Activated naive CD4-positive, alpha-beta T cell treated with anti-CD3 and anti-CD28 coated beads, Interleukin-2, amount 50 U/mL, for 24 hours (primary cell): ENCODE results near the gene MYL10.
"Not testable (repeated sequence)": the region's sequence is repeated elsewhere in the genome, so short reads cannot be mapped to it uniquely, and the experiment has no call there.

ENCODE experiments used
- H3K27ac Mint-ChIP-seq: one replicate; pipeline ENCODE4 v1.8.0; 2021; ENCODE audit warnings: mild to moderate bottlenecking, mixed read lengths
- H3K27me3 Mint-ChIP-seq: one replicate; pipeline ENCODE4 v1.8.0; 2021; ENCODE audit warnings: mixed read lengths
- H3K36me3 Mint-ChIP-seq: one replicate; pipeline ENCODE4 v1.8.0; 2021; ENCODE audit warnings: mixed read lengths
- H3K4me1 Mint-ChIP-seq: one replicate; pipeline ENCODE4 v1.8.0; 2021; ENCODE audit warnings: mixed read lengths
- H3K4me3 Mint-ChIP-seq: one replicate; pipeline ENCODE4 v1.8.0; 2021; ENCODE audit warnings: mild to moderate bottlenecking, mixed read lengths
- H3K9me3 Mint-ChIP-seq: one replicate; pipeline ENCODE4 v1.8.0; 2021; ENCODE audit warnings: mixed read lengths

Gene MYL10

DNA sequence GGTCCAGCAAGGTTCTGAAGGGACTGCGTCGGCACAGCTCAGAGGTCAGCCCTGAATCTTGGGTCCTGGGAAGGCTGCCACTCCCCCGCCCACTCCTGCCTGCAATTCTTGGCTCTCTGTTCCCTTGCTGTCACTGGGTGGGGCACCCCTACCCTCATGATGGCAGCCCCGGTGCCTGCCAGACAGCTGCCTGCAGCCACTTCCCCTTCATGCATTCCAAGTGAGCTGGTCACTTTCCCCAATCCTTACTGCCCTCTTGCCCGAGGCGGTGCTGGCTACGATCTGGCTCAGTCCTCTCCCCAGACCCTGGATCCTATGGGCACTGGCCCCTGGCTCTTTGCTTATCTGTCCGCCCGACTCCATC, 14.2 kb downstream of the MYL10 start:
- no peak overlapping the region for H3K27ac Mint-ChIP-seq
- H3K27me3 Mint-ChIP-seq, result peaks cover 3% of the 10 kb centered on the region
- no peaks in the 10 kb centered on the region for H3K4me1 Mint-ChIP-seq
- H3K4me3 Mint-ChIP-seq, result no peak overlapping the region
- no peaks in the 10 kb centered on the region for H3K36me3 Mint-ChIP-seq
- no peaks in the 10 kb centered on the region for H3K9me3 Mint-ChIP-seq

DNA sequence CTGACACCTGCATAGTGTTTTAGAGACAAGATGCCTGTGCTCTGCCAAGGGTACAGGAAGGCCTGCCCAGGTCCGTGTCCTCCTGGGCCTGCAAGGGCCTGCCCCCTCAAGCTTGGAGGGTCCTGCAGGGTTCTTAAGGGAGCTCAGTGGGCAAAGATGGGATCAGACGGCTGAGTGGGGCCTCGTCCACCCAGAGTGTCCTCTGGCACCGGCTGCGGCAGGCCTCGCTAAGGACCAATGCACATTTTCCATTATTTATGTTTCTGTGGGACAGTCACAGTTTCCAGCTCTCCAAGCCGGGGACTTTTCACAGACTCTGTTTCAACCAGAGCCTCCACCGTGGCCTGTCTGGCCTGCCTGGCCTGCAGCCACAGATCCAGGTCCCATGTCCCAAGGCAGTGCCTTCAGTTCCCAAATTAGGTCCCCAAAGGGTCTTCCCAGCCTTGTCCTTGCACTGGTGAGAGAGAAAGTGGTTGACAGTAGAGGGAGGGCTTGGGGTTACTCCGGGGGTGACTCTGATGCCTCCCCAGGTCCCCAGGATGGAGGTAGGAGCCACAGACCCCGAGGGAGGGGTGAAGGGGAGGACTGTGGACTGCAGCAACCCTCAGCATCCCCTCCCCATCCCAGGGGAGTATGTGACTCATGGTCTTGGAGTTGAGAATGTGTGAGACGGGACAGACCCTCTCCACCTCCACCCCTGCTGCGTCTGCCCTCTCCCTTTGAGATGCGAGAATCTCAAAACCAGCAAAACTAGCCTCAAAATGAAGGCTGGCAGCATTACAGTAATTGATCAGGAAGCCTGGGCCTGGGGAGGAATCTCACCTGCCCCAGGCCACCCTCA, 14.8 kb downstream of the MYL10 start:
- no peaks in the 10 kb centered on the region for H3K4me1 Mint-ChIP-seq
- H3K36me3 Mint-ChIP-seq, result no peaks in the 10 kb centered on the region
- H3K9me3 Mint-ChIP-seq, result no peaks in the 10 kb centered on the region
- peaks cover 3% of the 10 kb centered on the region for H3K27me3 Mint-ChIP-seq
- H3K27ac Mint-ChIP-seq, result no peak overlapping the region
- no peak overlapping the region for H3K4me3 Mint-ChIP-seq

DNA sequence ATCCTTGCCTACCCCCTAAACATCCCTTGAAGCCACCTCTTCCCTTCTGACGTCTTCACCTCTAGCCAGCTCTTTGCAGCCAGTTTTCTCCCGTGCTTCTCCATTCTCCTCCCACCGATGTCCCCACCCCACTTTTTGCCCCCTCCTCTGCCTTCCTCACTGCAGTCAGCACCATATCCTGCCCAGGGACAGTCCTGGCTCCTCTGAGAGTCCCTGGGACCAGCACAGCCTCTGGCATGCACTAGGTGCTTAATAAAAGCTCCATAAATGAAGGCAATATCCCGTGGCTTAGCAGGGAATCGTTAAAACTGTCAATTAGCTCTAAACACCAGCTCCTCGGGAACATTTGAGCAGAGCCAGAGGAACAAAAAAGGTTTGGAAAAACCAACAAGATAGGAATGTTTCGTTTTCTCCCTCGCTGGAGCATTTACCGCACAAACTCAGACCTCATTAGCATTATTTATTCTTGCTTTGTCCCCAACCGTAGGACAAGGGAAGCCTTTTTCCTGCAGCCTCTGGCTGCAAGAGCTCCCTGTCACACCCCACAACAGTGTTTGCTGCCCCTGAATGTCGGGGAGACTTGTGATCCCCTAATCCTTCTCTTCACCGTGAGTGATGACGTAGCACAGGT, 16.1 kb downstream of the MYL10 start:
- Mint-ChIP-seq H3K4me1 (no peaks in the 10 kb centered on the region), H3K36me3 (no peaks in the 10 kb centered on the region), H3K27me3 (peaks cover 3% of the 10 kb centered on the region), H3K9me3 (no peaks in the 10 kb centered on the region), H3K27ac (no peak overlapping the region), H3K4me3 (no peak overlapping the region)

DNA sequence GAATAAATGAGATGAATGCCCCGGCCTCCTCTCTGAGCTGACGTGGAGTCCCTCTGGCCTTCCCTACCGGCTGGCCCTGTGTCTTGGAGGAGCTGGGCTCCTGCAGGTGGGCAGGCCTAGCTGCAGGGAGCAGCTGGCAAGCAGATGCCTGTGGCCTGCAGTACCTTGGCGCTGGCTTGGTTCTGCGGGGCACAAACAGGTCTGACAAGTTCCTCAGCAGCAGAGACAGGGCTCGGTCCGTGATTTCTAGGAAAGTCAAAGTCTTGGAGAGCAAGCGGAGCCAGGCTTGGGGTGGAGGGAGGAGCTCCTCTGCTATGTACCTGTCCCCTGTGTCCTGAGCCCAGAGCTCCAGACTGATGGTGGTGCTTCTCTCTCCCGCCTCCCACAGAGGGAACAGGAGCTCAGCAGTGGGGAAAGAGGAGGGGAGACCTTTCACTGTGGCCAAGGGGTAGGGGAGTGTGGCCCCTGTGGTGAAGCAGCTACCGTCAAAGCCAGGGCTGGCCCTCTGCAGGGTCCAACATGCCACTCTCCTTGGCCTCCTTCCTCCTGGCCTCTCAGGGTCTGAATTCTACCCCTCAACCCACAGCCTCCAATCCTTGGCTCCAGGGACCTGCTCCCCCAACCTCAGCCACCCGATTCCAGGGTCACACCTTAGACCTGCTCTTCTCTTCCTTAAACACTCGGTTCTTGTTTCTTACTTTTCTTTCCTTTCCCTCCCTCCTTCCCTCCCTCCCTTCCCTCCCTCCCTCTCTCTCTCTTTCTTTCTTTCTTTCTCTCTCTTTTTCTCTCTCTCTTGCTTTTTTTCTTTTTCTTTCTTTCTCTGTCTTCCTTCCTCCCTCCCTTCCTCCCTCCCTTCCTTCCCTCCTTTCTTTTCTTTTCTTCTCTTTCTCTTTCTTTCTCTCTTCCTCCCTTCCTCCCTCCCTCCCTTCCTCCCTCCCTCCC, 20.1 kb downstream of the MYL10 start:
- Mint-ChIP-seq H3K27ac (no peak overlapping the region), H3K36me3 (no peaks in the 10 kb centered on the region), H3K9me3 (no peaks in the 10 kb centered on the region), H3K4me1 (no peaks in the 10 kb centered on the region), H3K4me3 (no peak overlapping the region), H3K27me3 (peaks cover 1% of the 10 kb centered on the region)

DNA sequence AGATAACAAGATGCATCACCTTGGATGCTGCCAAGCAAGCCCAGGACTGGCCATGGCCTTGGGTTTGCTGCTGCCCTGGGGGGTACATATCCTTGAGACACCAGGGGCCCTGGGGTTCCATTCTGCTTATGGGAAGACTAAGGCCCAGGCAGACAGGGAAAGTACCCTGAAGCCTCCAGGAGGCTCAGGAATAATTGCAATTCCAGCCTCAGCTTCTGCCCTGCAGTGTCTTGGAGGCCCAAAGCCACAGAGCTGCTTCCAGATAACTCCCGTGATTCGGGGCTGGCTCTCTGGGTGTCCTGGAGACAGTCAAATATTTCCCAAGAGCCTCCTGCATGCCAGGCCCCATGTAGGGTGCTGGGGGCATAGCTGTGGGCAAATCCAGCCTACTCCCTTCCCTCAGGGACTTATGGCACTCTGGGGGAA, 22.6 kb downstream of the MYL10 start:
- H3K4me3 Mint-ChIP-seq, result no peak overlapping the region

DNA sequence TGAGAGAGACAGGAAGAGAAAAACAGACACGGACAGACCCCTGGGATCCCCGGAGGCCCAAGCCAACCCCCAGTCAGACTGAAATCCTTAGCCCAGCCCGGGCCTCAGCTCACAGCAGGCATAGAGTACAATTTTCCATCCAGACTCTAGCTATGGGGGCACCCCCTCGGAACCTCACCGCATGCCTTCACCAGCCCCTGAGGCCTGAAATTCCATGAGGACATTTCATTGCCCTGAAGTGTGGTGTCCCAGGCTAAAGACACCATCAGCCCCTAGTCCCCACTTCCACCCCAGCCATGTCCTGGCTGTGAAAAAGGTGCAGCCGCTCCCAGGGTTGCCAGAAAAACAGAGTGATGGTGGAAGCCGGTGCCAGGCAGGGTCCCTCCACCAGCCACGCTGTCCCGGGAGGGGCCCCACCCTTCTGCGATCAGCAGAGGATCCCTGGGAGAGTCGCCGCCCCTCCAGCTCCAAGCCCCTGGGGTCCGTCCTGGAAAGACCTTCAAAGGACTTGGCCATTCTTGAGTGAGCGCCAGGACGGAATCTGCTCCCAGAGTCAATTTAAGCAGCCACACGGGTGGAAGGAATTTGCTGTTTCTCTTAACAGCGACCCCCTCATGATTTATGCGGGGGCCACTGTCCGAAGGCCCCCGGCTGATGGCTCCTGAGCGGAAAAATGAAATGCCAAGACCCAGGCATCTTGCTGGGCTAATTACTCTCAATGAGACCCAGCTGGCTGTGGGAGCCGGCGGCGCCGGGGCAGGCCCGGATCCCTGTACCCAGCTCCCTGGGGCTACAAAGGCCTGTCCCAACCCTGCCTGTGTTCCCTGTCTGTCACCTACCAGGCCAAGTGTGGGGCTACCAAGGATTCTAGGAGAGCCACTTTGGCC, 23.2 kb downstream of the MYL10 start:
- H3K27me3 Mint-ChIP-seq, result peaks cover 1% of the 10 kb centered on the region
- H3K9me3 Mint-ChIP-seq, result no peaks in the 10 kb centered on the region
- H3K4me3 Mint-ChIP-seq, result no peak overlapping the region
- H3K27ac Mint-ChIP-seq, result no peak overlapping the region
- no peaks in the 10 kb centered on the region for H3K36me3 Mint-ChIP-seq
- no peaks in the 10 kb centered on the region for H3K4me1 Mint-ChIP-seq

More for the DNA sequence above, 22.6 kb downstream of the MYL10 start:
- Mint-ChIP-seq H3K27ac (no peak overlapping the region), H3K4me1 (no peaks in the 10 kb centered on the region), H3K36me3 (no peaks in the 10 kb centered on the region), H3K27me3 (peaks cover 1% of the 10 kb centered on the region), H3K9me3 (no peaks in the 10 kb centered on the region)

DNA sequence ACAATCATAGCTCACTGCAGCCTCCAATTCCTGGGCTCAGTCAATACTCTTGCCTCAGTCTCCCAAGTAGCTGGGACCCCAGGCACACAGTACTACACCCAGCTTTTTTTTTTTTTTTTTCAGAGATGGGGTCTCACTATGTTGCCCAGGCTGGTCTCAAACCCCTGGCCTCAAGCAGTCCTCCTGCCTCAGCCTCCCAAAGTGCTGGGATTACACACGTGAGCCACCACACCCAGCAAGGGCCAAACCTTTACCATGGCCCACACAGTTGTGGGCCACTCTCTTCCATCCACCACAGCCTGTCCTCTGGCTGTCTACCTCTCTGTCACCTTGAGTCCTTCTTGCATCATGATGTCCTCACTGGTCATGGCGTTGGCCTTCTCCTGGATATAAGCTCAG, 24.2 kb downstream of the MYL10 start:
- H3K36me3 Mint-ChIP-seq, H3K4me1 Mint-ChIP-seq, H3K9me3 Mint-ChIP-seq, H3K4me3 Mint-ChIP-seq, H3K27me3 Mint-ChIP-seq: not testable (repeated sequence)
- peak overlapping the region; percentile 30 for H3K27ac Mint-ChIP-seq

DNA sequence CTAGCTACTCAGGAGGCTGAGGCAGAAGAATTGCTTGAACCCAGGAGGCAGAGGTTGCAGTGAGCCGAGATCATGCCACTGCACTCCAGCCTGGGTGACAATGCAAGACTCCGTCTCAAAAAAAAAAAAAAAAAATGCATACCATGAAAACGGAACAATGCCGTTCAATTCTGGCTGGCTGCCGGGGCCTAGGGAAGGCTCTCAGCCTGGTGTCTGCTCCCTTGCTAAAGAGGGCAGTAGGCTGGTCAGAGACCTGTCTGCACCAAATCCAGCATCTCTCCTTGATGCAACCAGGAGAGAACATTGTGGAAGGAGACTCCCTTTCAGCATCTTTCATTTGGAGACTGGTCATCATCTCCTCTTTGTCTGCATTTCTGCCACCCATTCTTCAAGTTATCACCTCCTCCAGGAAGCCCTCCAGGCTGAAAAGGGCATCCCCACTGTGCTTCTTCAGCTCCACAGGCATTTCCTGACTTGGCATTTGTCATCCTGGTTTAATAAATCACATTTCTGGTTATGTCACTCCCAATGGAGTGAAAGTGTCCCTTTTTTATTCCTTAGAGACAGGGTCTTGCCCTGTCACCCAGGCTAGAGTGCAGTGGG, 24.7 kb downstream of the MYL10 start:
- H3K4me3 Mint-ChIP-seq, result no peak overlapping the region
- H3K9me3 Mint-ChIP-seq, result no peaks in the 10 kb centered on the region
- peak overlapping the region; percentile 30 for H3K27ac Mint-ChIP-seq
- no peaks in the 10 kb centered on the region for H3K4me1 Mint-ChIP-seq
- H3K27me3 Mint-ChIP-seq, result no peaks in the 10 kb centered on the region
- H3K36me3 Mint-ChIP-seq, result no peaks in the 10 kb centered on the region

DNA sequence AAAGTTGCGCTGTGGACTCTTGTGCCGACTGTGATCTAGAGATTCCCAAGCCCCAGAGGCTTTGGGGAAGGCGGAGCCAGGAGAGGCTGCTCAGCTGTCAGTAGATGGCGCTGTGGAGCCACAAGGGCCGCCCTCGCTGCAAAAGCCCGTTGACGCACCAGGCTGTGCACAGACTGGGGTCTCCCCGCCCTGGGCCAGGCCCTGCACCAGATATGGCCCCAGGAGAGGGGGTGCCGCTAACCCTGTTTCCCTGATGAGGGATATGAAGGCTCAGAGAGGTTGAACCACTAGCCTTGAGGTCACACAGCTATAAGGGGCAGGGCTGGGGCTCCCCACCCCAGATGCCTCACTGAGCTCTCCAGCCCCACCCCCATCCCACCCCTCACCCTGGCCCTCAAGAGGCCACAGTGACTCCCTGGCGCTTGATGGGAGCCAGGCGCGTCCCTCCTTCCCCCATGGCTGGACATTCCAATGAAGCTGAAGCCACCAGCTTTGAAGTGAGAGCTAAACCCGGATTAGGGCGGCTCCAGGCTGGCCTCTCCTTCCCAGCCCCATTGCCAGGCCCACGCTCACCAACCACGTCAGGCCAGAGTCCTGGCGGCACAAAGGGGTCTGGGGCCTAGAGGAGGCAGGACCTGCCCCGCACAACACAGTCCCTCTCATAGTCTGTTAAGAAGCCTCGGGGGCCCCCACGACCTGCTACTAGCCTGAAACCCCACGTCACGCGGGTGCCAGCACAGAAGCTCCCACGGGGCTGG, 26.4 kb downstream of the MYL10 start:
- no peaks in the 10 kb centered on the region for H3K9me3 Mint-ChIP-seq

DNA sequence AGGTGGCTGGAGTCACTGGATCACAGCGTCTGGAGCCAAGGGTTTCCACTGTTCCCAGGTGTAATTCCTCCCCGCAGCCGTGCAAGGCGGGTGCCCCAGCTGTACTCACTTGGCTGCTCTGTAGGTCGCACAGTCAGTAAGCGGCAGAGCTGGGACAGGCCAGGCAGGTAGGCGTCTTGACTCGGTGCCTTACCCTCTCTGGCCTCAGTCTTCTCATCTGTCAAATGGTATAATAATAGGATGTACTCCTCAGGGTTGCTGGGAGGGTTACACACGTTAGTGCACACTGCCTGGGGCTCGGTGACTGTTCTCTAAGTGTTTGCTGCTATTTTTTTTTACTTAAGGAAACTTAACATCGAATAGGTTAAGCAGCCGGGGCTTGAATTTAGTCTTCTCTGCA, 27.0 kb downstream of the MYL10 start:
- Mint-ChIP-seq H3K9me3 (no peaks in the 10 kb centered on the region), H3K4me3 (no peak overlapping the region), H3K27me3 (no peaks in the 10 kb centered on the region), H3K27ac (no peak overlapping the region), H3K4me1 (no peaks in the 10 kb centered on the region), H3K36me3 (no peaks in the 10 kb centered on the region)

More for the DNA sequence above, 26.4 kb downstream of the MYL10 start:
- Mint-ChIP-seq H3K27ac (no peak overlapping the region), H3K4me3 (no peak overlapping the region), H3K4me1 (no peaks in the 10 kb centered on the region), H3K36me3 (no peaks in the 10 kb centered on the region), H3K27me3 (no peaks in the 10 kb centered on the region)

DNA sequence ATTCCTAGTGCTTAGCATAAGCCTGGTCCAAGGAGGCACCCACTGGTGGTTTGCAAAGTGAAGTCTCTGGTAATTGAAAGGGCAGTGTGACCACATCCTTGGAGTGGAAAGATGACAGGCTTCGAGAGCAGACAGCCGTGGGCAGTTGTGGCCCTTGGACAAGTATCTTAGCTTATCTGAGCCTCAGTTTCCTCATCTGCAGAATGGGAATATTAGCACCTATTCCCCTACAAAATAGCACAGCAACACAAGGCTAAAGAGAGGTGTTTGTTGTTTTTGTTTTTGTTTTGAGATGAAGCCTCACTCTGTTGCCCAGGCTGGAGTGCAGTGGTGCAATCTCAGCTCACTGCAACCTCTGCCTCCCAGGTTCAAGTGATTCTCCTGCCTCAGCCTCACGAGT, 29.3 kb downstream of the MYL10 start:
- Mint-ChIP-seq H3K4me1 (no peaks in the 10 kb centered on the region), H3K27ac (no peak overlapping the region)

DNA sequence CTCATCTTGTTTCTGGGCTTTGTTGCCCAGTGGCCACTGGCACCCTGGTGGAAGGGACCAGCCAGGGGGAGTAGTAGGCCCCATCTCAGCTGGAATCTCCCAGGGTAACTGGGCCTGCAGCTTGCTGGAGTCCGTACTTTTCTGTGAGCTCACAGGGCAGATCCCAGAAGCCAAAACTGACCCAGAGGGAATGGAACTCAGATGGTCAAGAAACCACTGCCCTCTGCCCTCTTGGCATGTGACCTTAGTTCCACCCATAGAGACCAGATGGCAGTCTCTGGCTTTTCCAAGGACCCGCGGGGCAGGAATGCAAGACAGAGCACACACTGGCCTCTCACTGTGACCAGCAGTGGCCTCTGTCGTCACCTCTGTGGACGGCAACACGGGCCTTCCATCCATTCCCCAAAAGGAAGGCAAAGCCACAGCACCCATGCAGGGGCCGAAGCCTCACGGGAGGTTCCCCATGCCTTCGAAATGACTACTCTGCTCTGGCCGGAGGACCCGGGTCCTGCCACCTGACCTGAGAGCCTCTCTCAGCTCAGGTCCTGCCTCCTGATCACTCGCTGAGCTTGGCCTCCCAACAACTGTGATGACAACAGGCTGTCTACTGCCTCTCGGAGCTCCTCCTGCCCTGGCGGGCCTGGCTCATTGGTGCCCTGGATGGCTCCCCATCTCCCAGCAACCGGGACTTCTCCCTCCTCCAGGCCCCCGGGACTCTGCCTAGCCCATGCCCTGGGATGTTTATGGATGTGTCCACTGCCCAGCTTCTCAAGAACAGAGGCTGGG, 29.9 kb downstream of the MYL10 start:
- H3K36me3 Mint-ChIP-seq, result no peaks in the 10 kb centered on the region
- no peaks in the 10 kb centered on the region for H3K4me1 Mint-ChIP-seq
- H3K27me3 Mint-ChIP-seq, result no peaks in the 10 kb centered on the region
- H3K4me3 Mint-ChIP-seq, result no peak overlapping the region
- no peak overlapping the region for H3K27ac Mint-ChIP-seq
- no peaks in the 10 kb centered on the region for H3K9me3 Mint-ChIP-seq

More for the DNA sequence above, 29.3 kb downstream of the MYL10 start:
- H3K4me3 Mint-ChIP-seq, result no peak overlapping the region
- no peaks in the 10 kb centered on the region for H3K27me3 Mint-ChIP-seq
- no peaks in the 10 kb centered on the region for H3K9me3 Mint-ChIP-seq
- H3K36me3 Mint-ChIP-seq, result no peaks in the 10 kb centered on the region

DNA sequence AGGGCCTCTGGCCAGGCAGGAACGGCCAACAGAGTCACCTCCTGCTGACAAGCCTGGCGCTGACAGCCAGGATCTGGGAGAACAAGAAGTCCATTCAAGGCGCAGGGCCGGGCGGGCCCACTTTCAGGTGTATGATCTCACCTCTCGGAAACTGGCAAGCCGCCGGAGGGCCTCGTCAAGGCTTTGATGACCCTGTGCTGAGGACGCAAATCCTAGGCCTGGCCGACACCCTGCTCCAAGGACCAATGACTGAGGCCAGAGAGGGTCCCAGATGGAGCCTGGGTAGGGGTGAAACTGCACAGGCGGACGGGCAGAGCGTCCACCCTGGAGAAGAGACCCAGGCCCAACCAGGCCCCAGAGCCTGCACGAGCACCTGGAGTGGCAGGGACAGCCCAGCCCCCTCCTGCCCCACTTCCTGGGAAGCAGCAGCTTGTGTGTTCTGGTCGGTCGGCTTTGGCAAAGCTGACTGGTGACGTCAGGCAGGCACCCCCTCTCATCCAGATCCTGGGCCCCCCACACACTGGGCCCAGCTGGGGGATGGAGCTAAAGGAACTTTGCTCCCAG, 30.6 kb downstream of the MYL10 start:
- Mint-ChIP-seq H3K9me3 (no peaks in the 10 kb centered on the region), H3K4me3 (no peak overlapping the region), H3K27ac (no peak overlapping the region), H3K27me3 (no peaks in the 10 kb centered on the region), H3K4me1 (no peaks in the 10 kb centered on the region), H3K36me3 (no peaks in the 10 kb centered on the region)
